PC-9 (cell line): Measurements from ENCODE around the gene NPHS1. TPM values are rescaled to one million over a fixed set of nuclear protein-coding genes. Genes with fewer than 3 reads are reported as not detected.

Source experiments
- BruUV-seq: library from RNA; stranded (reverse); fragments of 400-500 nt; replicated peaks from 2 replicates; lab custom pipeline; 2021; lab: Mats Ljungman, UMichigan
- CTCF ChIA-PET: fragments of 300-600 bp; sonication (Branson Sonifier 250); formaldehyde crosslinking; loops from one replicate; lab custom pipeline; 2022; ENCODE audit warnings: antibody characterized with exemption; lab: Charles Lee
- POLR2A ChIA-PET: fragments of 300-600 bp; sonication (Branson Sonifier 250); formaldehyde crosslinking; loops from one replicate; lab custom pipeline; 2022; ENCODE audit warnings: antibody characterized with exemption; ENCODE audit not compliant: unreplicated experiment; lab: Charles Lee
- DNase-seq, 2 experiments: peaks; one replicate each; pipeline versions ENCODE4 v3.0.0 to v3.0.0-alpha.2; 2015 to 2022; ENCODE audit warnings: mixed read lengths in 1 of 2
- H2AFZ ChIP-seq: fragments of 200-600 bp; sonication (generic); 2 replicates; pipeline ENCODE4 v1.8.1; 2017; ENCODE audit warnings: antibody characterized with exemption
- H3F3A ChIP-seq: fragments of 200-600 bp; sonication (generic); 2 replicates; pipeline ENCODE4 v1.8.1; 2017; ENCODE audit warnings: antibody characterized with exemption, mild to moderate bottlenecking, low read depth; ENCODE audit not compliant: insufficient read depth
- H3K27ac ChIP-seq: fragments of 200-600 bp; sonication (generic); 2 replicates; pipeline ENCODE4 v1.6.1; 2016; ENCODE audit warnings: mixed run types
- H3K27me3 ChIP-seq: fragments of 200-600 bp; sonication (generic); 2 replicates; pipeline ENCODE4 v1.6.1; 2016; ENCODE audit warnings: low read depth, mixed run types; ENCODE audit not compliant: insufficient read depth
- H3K36me3 ChIP-seq: fragments of 200-600 bp; sonication (generic); 2 replicates; pipeline ENCODE4 v1.6.1; 2016; ENCODE audit warnings: low read depth, mixed run types
- H3K4me1 ChIP-seq: fragments of 200-600 bp; sonication (generic); replicated peaks from 2 replicates; pipeline ENCODE4 v1.6.1; 2016; ENCODE audit warnings: mixed run types; ENCODE audit not compliant: insufficient read depth
- H3K4me2 ChIP-seq: fragments of 200-600 bp; sonication (generic); 2 replicates; pipeline ENCODE4 v1.6.1; 2017; ENCODE audit warnings: mixed run types
- H3K4me3 ChIP-seq: fragments of 200-600 bp; sonication (generic); 2 replicates; pipeline ENCODE4 v1.6.1; 2016; ENCODE audit warnings: mixed run types
- H3K79me2 ChIP-seq: fragments of 200-600 bp; sonication (generic); 2 replicates; pipeline ENCODE4 v1.6.1; 2017; ENCODE audit warnings: low read depth, mixed run types
- H3K9me2 ChIP-seq: fragments of 200-600 bp; sonication (generic); 2 replicates; pipeline ENCODE4 v1.8.1; 2017; ENCODE audit warnings: mild to moderate bottlenecking; ENCODE audit not compliant: insufficient read depth
- H3K9me3 ChIP-seq: fragments of 200-600 bp; sonication (generic); 2 replicates; pipeline ENCODE4 v1.8.1; 2016; ENCODE audit warnings: low read depth; ENCODE audit not compliant: insufficient read depth
- H4K20me1 ChIP-seq: fragments of 200-600 bp; sonication (generic); 2 replicates; pipeline ENCODE4 v1.8.1; 2017; ENCODE audit not compliant: insufficient read depth
- EZH2 ChIP-seq: fragments of 200-600 bp; sonication (generic); IDR thresholded peaks from 2 replicates; pipeline ENCODE4 v1.8.0; 2017; ENCODE audit warnings: antibody characterized with exemption, low read depth
- intact Hi-C: fragments of 100-400 bp; cut with micrococcal nuclease; formaldehyde crosslinking; loops from one replicate; pipeline ENCODE4 v1.10.0; 2022; ENCODE audit not compliant: unreplicated experiment
- total RNA-seq: library from RNA; stranded (reverse); gene quantifications from 2 replicates; pipeline ENCODE4 v1.2.3, GENCODE V29; 2021
- TF ChIP-seq, protein P1 (sequence below): fragments of 200-600 bp; sonication (generic); conservative IDR thresholded peaks from 2 replicates; pipeline ENCODE4 v1.6.1; 2017; ENCODE audit warnings: mixed run types, antibody characterized with exemption, mild to moderate bottlenecking, moderate library complexity

Gene NPHS1
- total RNA-seq, 1 experiment from 2014 or later, result not detected

DNA sequence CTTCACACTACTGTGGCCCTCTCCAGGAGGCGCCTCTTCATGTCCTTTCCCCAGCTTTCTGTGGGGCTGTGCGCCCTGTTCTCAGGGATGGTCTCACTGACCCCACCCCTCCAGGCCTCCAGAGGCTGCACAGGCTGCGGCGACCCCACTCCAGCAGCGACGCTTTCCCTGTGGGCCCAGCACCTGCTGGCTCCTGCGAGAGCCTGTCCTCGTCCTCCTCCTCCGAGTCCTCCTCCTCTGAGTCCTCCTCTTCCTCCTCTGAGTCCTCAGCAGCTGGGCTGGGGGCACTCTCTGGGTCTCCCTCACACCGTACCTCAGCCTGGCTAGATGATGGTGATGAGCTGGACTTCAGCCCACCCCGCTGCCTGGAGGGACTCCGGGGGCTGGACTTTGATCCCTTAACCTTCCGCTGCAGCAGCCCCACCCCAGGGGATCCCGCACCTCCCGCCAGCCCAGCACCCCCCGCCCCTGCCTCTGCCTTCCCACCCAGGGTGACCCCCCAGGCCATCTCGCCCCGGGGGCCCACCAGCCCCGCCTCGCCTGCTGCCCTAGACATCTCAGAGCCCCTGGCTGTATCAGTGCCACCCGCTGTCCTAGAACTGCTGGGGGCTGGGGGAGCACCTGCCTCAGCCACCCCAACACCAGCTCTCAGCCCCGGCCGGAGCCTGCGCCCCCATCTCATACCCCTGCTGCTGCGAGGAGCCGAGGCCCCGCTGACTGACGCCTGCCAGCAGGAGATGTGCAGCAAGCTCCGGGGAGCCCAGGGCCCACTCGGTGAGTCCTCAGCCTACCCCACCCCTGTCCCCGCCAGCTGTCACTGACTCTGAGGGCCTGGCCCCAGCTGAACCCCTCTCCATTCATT is 65.8 kb downstream of the NPHS1 start:
- H3K27ac ChIP-seq, result no peak overlapping the region
- H3K27me3 ChIP-seq, result peaks cover 15% of the 10 kb centered on the region
- ChIA-PET POLR2A (no interaction called here), CTCF (no interaction called here)
- H4K20me1 ChIP-seq, result no peaks in the 10 kb centered on the region
- H3K9me3 ChIP-seq, result no peaks in the 10 kb centered on the region
- no peaks in the 10 kb centered on the region for H3K36me3 ChIP-seq
- no peaks in the 10 kb centered on the region for H3K4me1 ChIP-seq
- no peak for DNase-seq
- TF ChIP-seq, protein P1, sequence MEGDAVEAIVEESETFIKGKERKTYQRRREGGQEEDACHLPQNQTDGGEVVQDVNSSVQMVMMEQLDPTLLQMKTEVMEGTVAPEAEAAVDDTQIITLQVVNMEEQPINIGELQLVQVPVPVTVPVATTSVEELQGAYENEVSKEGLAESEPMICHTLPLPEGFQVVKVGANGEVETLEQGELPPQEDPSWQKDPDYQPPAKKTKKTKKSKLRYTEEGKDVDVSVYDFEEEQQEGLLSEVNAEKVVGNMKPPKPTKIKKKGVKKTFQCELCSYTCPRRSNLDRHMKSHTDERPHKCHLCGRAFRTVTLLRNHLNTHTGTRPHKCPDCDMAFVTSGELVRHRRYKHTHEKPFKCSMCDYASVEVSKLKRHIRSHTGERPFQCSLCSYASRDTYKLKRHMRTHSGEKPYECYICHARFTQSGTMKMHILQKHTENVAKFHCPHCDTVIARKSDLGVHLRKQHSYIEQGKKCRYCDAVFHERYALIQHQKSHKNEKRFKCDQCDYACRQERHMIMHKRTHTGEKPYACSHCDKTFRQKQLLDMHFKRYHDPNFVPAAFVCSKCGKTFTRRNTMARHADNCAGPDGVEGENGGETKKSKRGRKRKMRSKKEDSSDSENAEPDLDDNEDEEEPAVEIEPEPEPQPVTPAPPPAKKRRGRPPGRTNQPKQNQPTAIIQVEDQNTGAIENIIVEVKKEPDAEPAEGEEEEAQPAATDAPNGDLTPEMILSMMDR, result no peak
- TF ChIP-seq EZH2, result no peak
- no peaks in the 10 kb centered on the region for H3K79me2 ChIP-seq
- H3K4me2 ChIP-seq, result no peak overlapping the region
- no peaks in the 10 kb centered on the region for H3K9me2 ChIP-seq
- H3K4me3 ChIP-seq, result no peak overlapping the region
- no TSS peak for BruUV-seq
- H2AFZ ChIP-seq, result no peak overlapping the region
- intact Hi-C loops, result no loop called here
- H3F3A ChIP-seq, result 0 out of 2 replicates have a peak, but pooled peaks cover 4% of the 10 kb centered on the region

DNA sequence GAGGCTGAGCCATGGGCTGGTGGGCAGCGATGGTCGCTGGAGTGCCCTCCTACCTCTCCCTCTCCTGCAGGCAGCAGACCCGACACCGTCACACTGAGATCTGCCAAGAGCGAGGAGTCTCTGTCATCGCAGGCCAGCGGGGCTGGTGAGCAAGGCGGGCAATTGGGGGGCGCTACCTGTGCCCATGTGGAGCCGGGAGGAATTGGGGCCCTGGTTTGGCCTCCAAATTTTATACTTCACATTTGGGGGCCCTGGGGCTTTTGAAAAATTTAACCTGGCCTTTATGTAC is 67.0 kb downstream of the NPHS1 start:
- Histone ChIP-seq H3K4me2 (no peak overlapping the region), H3K27ac (no peak overlapping the region), H3K9me2 (no peaks in the 10 kb centered on the region), H2AFZ (no peak overlapping the region), H3K4me1 (no peaks in the 10 kb centered on the region), H3K27me3 (peaks cover 15% of the 10 kb centered on the region), H3K79me2 (no peaks in the 10 kb centered on the region), H3K9me3 (no peaks in the 10 kb centered on the region), H4K20me1 (no peaks in the 10 kb centered on the region), H3F3A (0 out of 2 replicates have a peak, but pooled peaks cover 4% of the 10 kb centered on the region), H3K36me3 (no peaks in the 10 kb centered on the region), H3K4me3 (no peak overlapping the region)
- ChIA-PET CTCF (no interaction called here), POLR2A (no interaction called here)
- TF ChIP-seq, protein P1, result no peak
- BruUV-seq, result no TSS peak
- DNase-seq, result no peak
- intact Hi-C loops, result no loop called here

DNA sequence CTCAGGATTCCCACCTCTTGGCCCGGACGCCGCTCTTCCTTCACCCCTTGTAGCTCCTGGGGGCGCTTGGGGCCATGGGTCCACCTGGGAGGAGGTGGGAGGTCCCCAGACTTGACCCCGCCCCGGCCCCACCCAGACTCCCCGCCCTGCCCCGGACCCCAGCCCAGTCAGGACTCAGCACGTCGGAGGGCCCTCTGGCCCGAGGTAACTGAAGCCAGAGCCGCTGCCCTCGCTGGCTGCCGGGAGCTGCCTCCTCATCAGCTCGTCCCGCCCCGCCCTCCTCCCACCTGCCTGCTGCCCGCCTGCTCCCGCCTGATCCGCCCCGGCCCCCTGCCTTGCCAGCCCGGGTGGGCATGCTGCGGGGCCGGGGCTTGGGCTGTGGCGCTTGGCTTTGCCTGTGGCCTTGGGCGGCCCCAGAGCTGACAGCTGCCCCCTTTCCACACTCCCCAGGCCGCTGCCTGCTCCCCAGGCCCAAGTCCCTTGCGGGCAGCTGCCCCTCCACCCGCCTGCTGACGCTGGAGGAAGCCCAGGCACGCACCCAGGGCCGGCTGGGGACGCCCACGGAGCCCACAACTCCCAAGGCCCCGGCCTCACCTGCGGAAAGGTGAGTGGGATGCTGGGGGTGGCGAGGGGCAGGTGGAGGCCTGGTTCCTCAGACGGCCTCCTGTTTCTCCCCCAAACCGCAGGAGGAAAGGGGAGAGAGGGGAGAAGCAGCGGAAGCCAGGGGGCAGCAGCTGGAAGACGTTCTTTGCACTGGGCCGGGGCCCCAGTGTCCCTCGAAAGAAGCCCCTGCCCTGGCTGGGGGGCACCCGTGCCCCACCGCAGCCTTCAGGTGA is 67.6 kb downstream of the NPHS1 start:
- no peak overlapping the region for H3K4me3 ChIP-seq
- no TSS peak for BruUV-seq
- DNase-seq, result no peak
- no peak overlapping the region for H3K27ac ChIP-seq
- H3K36me3 ChIP-seq, result no peaks in the 10 kb centered on the region
- TF ChIP-seq, protein P1, result no peak
- no peak for TF ChIP-seq EZH2
- ChIA-PET CTCF (interaction anchor here (0.6 kb wide), 1 partner anchor 34 kb away, joined by 7 read pairs; no protein-coding TSS in a partner anchor), POLR2A (interaction anchor here (0.6 kb wide), 1 partner anchor 37 kb away, joined by 3 read pairs; no protein-coding TSS in a partner anchor)
- H3K4me2 ChIP-seq, result no peak overlapping the region
- H3F3A ChIP-seq, result 0 out of 2 replicates have a peak, but pooled peaks cover 4% of the 10 kb centered on the region
- H3K27me3 ChIP-seq, result peaks cover 15% of the 10 kb centered on the region
- H3K9me2 ChIP-seq, result no peaks in the 10 kb centered on the region
- no peaks in the 10 kb centered on the region for H4K20me1 ChIP-seq
- no peak overlapping the region for H2AFZ ChIP-seq
- intact Hi-C loops, result no loop called here
- no peaks in the 10 kb centered on the region for H3K4me1 ChIP-seq
- no peaks in the 10 kb centered on the region for H3K79me2 ChIP-seq
- H3K9me3 ChIP-seq, result no peaks in the 10 kb centered on the region
